Hepatic stellate cell (primary cell): Measurements from ENCODE around the gene GPRASP2.

Source experiments
- DNase-seq: peaks from one replicate; pipeline ENCODE4 v3.0.0; 2011; ENCODE audit warnings: low spot score

Gene GPRASP2

DNA sequence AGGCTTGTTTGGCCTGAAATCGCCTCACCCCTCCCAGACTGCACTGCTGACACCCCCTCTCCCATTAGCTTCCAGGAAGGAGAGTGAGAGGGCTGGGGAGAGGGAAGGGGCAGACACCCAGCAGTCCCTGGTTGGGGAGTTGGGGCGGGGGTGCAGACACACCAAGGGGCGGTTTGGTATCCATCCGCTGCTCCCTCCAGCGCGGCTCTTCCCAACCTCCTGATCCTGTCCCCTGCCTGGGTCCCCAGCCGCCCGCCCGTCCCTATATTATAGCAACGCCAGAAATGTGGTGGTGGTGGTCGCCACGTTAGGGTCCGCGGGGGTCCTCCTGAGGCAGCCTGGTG is 33.2 kb downstream of the GPRASP2 start:
- no peak for DNase-seq

DNA sequence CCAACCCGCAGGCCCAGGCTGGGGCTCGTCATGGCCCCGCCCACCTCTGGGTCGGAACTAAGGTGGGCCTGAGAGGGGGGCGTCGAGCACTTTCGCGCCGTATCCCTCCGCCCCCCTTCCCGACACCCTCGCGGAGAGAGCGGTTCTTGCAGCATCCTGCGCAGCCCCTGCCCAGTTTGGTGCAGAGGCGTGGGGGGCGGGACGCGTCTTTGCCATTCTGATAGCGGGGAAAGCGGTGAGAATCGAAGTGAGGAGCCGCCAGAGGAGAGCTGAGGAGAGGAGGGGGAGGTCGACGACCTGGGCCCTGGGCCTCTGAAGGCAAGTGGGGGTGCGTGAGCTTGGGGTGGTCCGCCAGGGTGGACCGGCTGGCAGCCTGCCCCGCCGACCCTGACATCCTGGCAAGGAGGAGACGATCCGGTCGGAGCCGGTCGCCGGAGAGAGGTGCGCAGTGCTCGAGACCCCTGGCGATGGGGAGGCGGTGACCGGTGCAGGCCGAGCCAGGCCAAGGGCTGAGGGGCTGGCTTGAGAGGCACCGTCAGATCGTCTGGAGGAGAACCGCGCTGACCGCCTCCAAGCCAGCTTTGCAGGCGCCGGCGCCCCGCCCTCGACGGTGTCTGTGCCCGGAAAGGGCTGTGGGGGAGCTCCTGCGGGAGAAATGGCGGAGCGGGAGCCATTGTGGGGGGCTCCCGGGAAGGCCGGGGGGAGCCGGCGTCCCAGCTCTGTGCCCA is 33.8 kb downstream of the GPRASP2 start:
- peak; percentile 18 for DNase-seq

DNA sequence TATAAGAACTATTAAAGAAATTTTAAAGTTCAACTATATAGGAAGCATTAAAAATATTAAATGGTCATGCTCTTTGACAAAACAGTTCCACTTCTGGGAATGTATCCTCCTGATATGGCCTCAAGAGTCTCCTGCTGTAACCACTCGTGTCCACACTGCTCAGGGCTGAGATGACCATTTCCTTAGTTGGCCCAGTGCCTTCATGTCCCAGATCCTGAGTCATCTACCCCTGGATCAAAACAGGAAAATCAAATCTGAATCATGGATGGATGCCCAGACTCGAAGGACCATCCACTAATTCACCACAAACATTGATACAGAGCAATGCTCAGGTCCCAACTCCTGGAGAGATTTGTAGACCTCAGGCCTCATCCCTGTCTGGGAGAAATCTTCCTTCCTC is 53.0 kb downstream of the GPRASP2 start:
- peak; percentile 34 for DNase-seq

GRCh38 chrX:102765809-102766208 is 53.6 kb downstream of the GPRASP2 start:
- peak; percentile 23 for DNase-seq

DNA sequence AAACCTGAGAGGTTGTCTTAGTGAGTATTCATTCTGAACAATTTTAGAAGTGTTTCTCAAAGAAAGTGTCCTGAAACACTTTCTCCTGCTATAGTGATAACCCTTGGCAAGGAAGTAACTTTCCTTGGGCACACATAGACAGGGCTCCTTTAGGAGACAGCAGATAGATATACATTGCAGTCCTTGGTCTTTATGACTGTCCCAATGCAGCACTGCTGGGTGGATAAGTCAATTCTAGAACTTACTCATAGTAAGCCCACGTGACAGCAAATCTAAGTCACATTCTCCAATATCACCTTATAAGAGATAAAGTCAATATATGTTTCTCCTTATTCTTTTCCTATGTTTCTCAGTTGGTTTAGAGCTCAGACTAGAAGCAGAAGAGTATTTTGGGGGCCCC is 55.0 kb downstream of the GPRASP2 start:
- DNase-seq = no peak
